Endodermal cell (in vitro differentiated cells): Measurements from ENCODE around the gene NPAS4. TPM values are rescaled to one million over a fixed set of nuclear protein-coding genes. Genes with fewer than 3 reads are reported as not detected.

Source experiments
- DNase-seq: peaks from one replicate; pipeline ENCODE4 v3.0.0-alpha.2; 2017
- H3K27ac ChIP-seq: 2 replicates; pipeline ENCODE4 v1.5.1; 2013; ENCODE audit warnings: mild to moderate bottlenecking, low read depth, low read length, moderate library complexity
- H3K27me3 ChIP-seq: 2 replicates; pipeline ENCODE4 v1.6.1; 2013; ENCODE audit warnings: mild to moderate bottlenecking, low read length, moderate library complexity; ENCODE audit not compliant: insufficient read depth, control insufficient read depth, poor library complexity, severe bottlenecking
- H3K36me3 ChIP-seq: 2 replicates; pipeline ENCODE4 v1.7.0; 2013; ENCODE audit warnings: mild to moderate bottlenecking, low read length, moderate library complexity; ENCODE audit not compliant: control insufficient read depth, insufficient read depth
- H3K4me1 ChIP-seq: one replicate; pipeline ENCODE4 v1.7.0; 2013; ENCODE audit warnings: low read length; ENCODE audit not compliant: control insufficient read depth, insufficient read depth
- H3K4me3 ChIP-seq: 2 replicates; pipeline ENCODE4 v1.5.1; 2013; ENCODE audit warnings: mild to moderate bottlenecking, low read length, moderate library complexity
- H3K9ac ChIP-seq: 2 replicates; pipeline ENCODE4 v1.6.1; 2013; ENCODE audit warnings: mild to moderate bottlenecking, low read length, moderate library complexity; ENCODE audit not compliant: poor library complexity, severe bottlenecking; ENCODE audit errors: extremely low read depth
- H3K9me3 ChIP-seq: 2 replicates; pipeline ENCODE4 v1.6.1; 2013; ENCODE audit warnings: mild to moderate bottlenecking, low read length, moderate library complexity; ENCODE audit not compliant: control insufficient read depth
- H3K27ac Mint-ChIP-seq: 2 replicates; pipeline ENCODE4 v1.8.0; 2020; ENCODE audit warnings: mixed read lengths
- H3K27me3 Mint-ChIP-seq: 2 replicates; pipeline ENCODE4 v1.8.0; 2021; ENCODE audit warnings: mild to moderate bottlenecking, mixed read lengths; ENCODE audit not compliant: insufficient read depth
- H3K36me3 Mint-ChIP-seq: 2 replicates; pipeline ENCODE4 v1.8.0; 2020; ENCODE audit warnings: low read depth, mixed read lengths
- H3K4me1 Mint-ChIP-seq: 2 replicates; pipeline ENCODE4 v1.8.0; 2020; ENCODE audit warnings: mixed read lengths
- H3K4me3 Mint-ChIP-seq: 2 replicates; pipeline ENCODE4 v1.8.0; 2020; ENCODE audit warnings: mild to moderate bottlenecking, moderate library complexity, mixed read lengths
- H3K9me3 Mint-ChIP-seq: 2 replicates; pipeline ENCODE4 v1.8.0; 2020; ENCODE audit warnings: mild to moderate bottlenecking, mixed read lengths
- CTCF ChIP-seq: fragments of 200-600 bp; sonication (generic); conservative IDR thresholded peaks from 2 replicates; pipeline ENCODE4 v1.5.0; 2021; ENCODE audit warnings: antibody characterized with exemption, mild to moderate bottlenecking
- WGBS, 2 experiments: methylation state at CpG; one replicate each; pipeline versions ENCODE4 v1.1.5 to v1.1.7; 2013; ENCODE audit warnings: missing lambda C conversion rate in 2 of 2, mixed read lengths in 1 of 2; ENCODE audit not compliant: insufficient coverage in 1 of 2, insufficient read length in 1 of 2; 5-methylcytosine and 5-hydroxymethylcytosine counted together
- total RNA-seq, 2 donors: library from RNA; stranded (reverse); fragmentation: NEBNext Ultra II Directional in 1 of 2; extraction: Animal tissue kit (Norgen Biotek cat#: 25700) in 1 of 2; gene quantifications; 2 replicates in 1 of 2; 3 replicates in 1 of 2; pipeline ENCODE4 v1.2.1, GENCODE V29; 2021

Gene NPAS4
- total RNA-seq, 2 donors from 2014 or later: not detected

- 83 to 89% methylated on average over 1 to 4 of the region's 4 CpGs for WGBS, 2 experiments
- peaks cover 28% of the 10 kb centered on the region for H3K27me3 Mint-ChIP-seq
Measured at GRCh38 chr11:66450560-66450959, 29.7 kb downstream of the NPAS4 start.

GRCh38 chr11:66451663-66452062, 30.8 kb downstream of the NPAS4 start:
- no peaks in the 10 kb centered on the region for H3K36me3 ChIP-seq
- no peaks in the 10 kb centered on the region for H3K27me3 ChIP-seq
- H3K4me3 ChIP-seq: no peak overlapping the region
- Mint-ChIP-seq H3K4me3 (no peak overlapping the region), H3K4me1 (no peaks in the 10 kb centered on the region), H3K27ac (no peak overlapping the region), H3K36me3 (no peaks in the 10 kb centered on the region), H3K27me3 (peaks cover 28% of the 10 kb centered on the region), H3K9me3 (peaks cover 2% of the 10 kb centered on the region)
- WGBS, 2 experiments: 89 to 91% methylated on average over 3 to 4 of the region's 4 CpGs
- H3K27ac ChIP-seq: no peak overlapping the region
- no peaks in the 10 kb centered on the region for H3K4me1 ChIP-seq
- no peaks in the 10 kb centered on the region for H3K9me3 ChIP-seq
- no peak overlapping the region for H3K9ac ChIP-seq
- TF ChIP-seq CTCF: no peak
- no peak for DNase-seq

More at GRCh38 chr11:66450560-66450959, 29.7 kb downstream of the NPAS4 start:
- H3K9me3 ChIP-seq: no peaks in the 10 kb centered on the region
- no peak overlapping the region for H3K4me3 Mint-ChIP-seq
- no peaks in the 10 kb centered on the region for H3K36me3 ChIP-seq
- H3K4me1 Mint-ChIP-seq: no peaks in the 10 kb centered on the region
- no peak for DNase-seq
- no peak overlapping the region for H3K4me3 ChIP-seq
- no peak overlapping the region for H3K27ac ChIP-seq
- no peaks in the 10 kb centered on the region for H3K36me3 Mint-ChIP-seq
- no peaks in the 10 kb centered on the region for H3K27me3 ChIP-seq
- TF ChIP-seq CTCF: no peak
- H3K4me1 ChIP-seq: no peaks in the 10 kb centered on the region
- H3K9ac ChIP-seq: no peak overlapping the region
- H3K27ac Mint-ChIP-seq: no peak overlapping the region
- H3K9me3 Mint-ChIP-seq: peaks cover 9% of the 10 kb centered on the region

GRCh38 chr11:66454247-66454646, 33.4 kb downstream of the NPAS4 start:
- Histone ChIP-seq H3K9ac (no peak overlapping the region), H3K27me3 (no peaks in the 10 kb centered on the region), H3K27ac (no peak overlapping the region), H3K9me3 (no peaks in the 10 kb centered on the region), H3K4me1 (no peaks in the 10 kb centered on the region), H3K4me3 (no peak overlapping the region), H3K36me3 (no peaks in the 10 kb centered on the region)
- Mint-ChIP-seq H3K9me3 (peaks cover 2% of the 10 kb centered on the region), H3K27ac (no peak overlapping the region), H3K4me1 (no peaks in the 10 kb centered on the region), H3K4me3 (no peak overlapping the region), H3K27me3 (peaks cover 35% of the 10 kb centered on the region), H3K36me3 (no peaks in the 10 kb centered on the region)
- WGBS, 2 experiments: 80 to 81% methylated on average over 6 of the region's 6 CpGs
- no peak for DNase-seq
- TF ChIP-seq CTCF: no peak
